ENCODE results near the gene FNDC4. TPM values are rescaled to one million over a fixed set of nuclear protein-coding genes. Genes with fewer than 3 reads are reported as not detected.

Gene FNDC4
- total RNA-seq, 2 experiments from 2014 or later, result not detected

GRCh38 chr2:27509326-27509725 lies 14.3 kb upstream of the FNDC4 start:
- Mint-ChIP-seq H3K36me3 (ENCODE audit: low read depth) (no peaks in the 10 kb centered on the region), H3K27ac (no peak overlapping the region), H3K4me1 (no peaks in the 10 kb centered on the region), H3K4me3 (no peak overlapping the region), H3K9me3 (ENCODE audit: low read depth) (no peaks in the 10 kb centered on the region), H3K27me3 (peaks cover 2% of the 10 kb centered on the region)
- intact Hi-C loops (cut with DNase I, micrococcal nuclease), result no loop called here
- ATAC-seq, result no peak
- POLR2A ChIA-PET, result no interaction called here
- CTCF ChIA-PET, result interaction anchor here (0.6 kb wide), 1 partner anchor 28 kb away, joined by 3 read pairs; no protein-coding TSS in a partner anchor
- no peak for DNase-seq

- H3K27ac Mint-ChIP-seq, result no peak overlapping the region
- ATAC-seq (no peak), DNase-seq (no peak)
- no peaks in the 10 kb centered on the region for H3K27me3 Mint-ChIP-seq
- no peak overlapping the region for H3K4me3 Mint-ChIP-seq
- H3K4me1 Mint-ChIP-seq, result no peaks in the 10 kb centered on the region
- intact Hi-C loops (cut with DNase I, micrococcal nuclease), result no loop called here
- H3K36me3 Mint-ChIP-seq (ENCODE audit: low read depth), result no peaks in the 10 kb centered on the region
- CTCF ChIA-PET, result interaction anchor here (0.6 to 1.4 kb wide), 2 partner anchors 8 to 176 kb away, joined by 3 to 4 read pairs; no protein-coding TSS in a partner anchor
- no peaks in the 10 kb centered on the region for H3K9me3 Mint-ChIP-seq (ENCODE audit: low read depth)
- POLR2A ChIA-PET, result no interaction called here
These were observed 12.3 kb upstream of the FNDC4 start for GRCh38 chr2:27507293-27507692.

- Mint-ChIP-seq H3K4me3 (no peak overlapping the region), H3K4me1 (no peaks in the 10 kb centered on the region), H3K9me3 (ENCODE audit: low read depth) (no peaks in the 10 kb centered on the region), H3K27ac (no peak overlapping the region), H3K27me3 (no peaks in the 10 kb centered on the region), H3K36me3 (ENCODE audit: low read depth) (no peaks in the 10 kb centered on the region)
- intact Hi-C loops (cut with DNase I, micrococcal nuclease), result no loop called here
- POLR2A ChIA-PET, result no interaction called here
- ATAC-seq (no peak), DNase-seq (no peak)
- CTCF ChIA-PET, result interaction anchor here (0.6 to 1.4 kb wide), 2 partner anchors 9 to 177 kb away, joined by 3 to 4 read pairs; no protein-coding TSS in a partner anchor
These were observed 11.6 kb upstream of the FNDC4 start for GRCh38 chr2:27506587-27506986.

GRCh38 chr2:27502142-27502541 lies 7.1 kb upstream of the FNDC4 start:
- DNase-seq, result no peak
- Mint-ChIP-seq H3K36me3 (ENCODE audit: low read depth) (no peaks in the 10 kb centered on the region), H3K9me3 (ENCODE audit: low read depth) (no peaks in the 10 kb centered on the region), H3K4me3 (no peak overlapping the region), H3K27me3 (peaks cover 11% of the 10 kb centered on the region), H3K27ac (no peak overlapping the region), H3K4me1 (no peaks in the 10 kb centered on the region)
- ATAC-seq, result no peak
- intact Hi-C loops (cut with DNase I, micrococcal nuclease), result no loop called here
- POLR2A ChIA-PET, result no interaction called here
- CTCF ChIA-PET, result interaction anchor here (0.6 to 0.7 kb wide), 2 partner anchors 15 to 24 kb away, joined by 3 to 4 read pairs; no protein-coding TSS in a partner anchor

GRCh38 chr2:27501042-27501441 lies 6.0 kb upstream of the FNDC4 start:
- intact Hi-C loops (cut with DNase I, micrococcal nuclease), result no loop called here
- DNase-seq (no peak), ATAC-seq (no peak)
- ChIA-PET POLR2A (no interaction called here), CTCF (interaction anchor here (0.6 kb wide), 2 partner anchors 58 to 180 kb away, joined by 3 read pairs; no protein-coding TSS in a partner anchor)
- H3K9me3 Mint-ChIP-seq (ENCODE audit: low read depth), result no peaks in the 10 kb centered on the region
- peaks cover 19% of the 10 kb centered on the region for H3K27me3 Mint-ChIP-seq
- no peaks in the 10 kb centered on the region for H3K4me1 Mint-ChIP-seq
- H3K4me3 Mint-ChIP-seq, result no peak overlapping the region
- no peak overlapping the region for H3K27ac Mint-ChIP-seq
- H3K36me3 Mint-ChIP-seq (ENCODE audit: low read depth), result no peaks in the 10 kb centered on the region

GRCh38 chr2:27498975-27499374 lies 4.0 kb upstream of the FNDC4 start:
- CTCF ChIA-PET, result no interaction called here
- Mint-ChIP-seq H3K27ac (no peak overlapping the region), H3K9me3 (ENCODE audit: low read depth) (no peaks in the 10 kb centered on the region), H3K36me3 (ENCODE audit: low read depth) (no peaks in the 10 kb centered on the region), H3K27me3 (peaks cover 31% of the 10 kb centered on the region), H3K4me1 (peaks cover 6% of the 10 kb centered on the region), H3K4me3 (no peak overlapping the region)
- POLR2A ChIA-PET, result no interaction called here
- DNase-seq, result no peak
- no peak for ATAC-seq
- intact Hi-C loops (cut with DNase I, micrococcal nuclease), result no loop called here

- no peak overlapping the region for H3K4me3 Mint-ChIP-seq
- peaks cover 38% of the 10 kb centered on the region for H3K27me3 Mint-ChIP-seq
- DNase-seq, result no peak
- no peak for ATAC-seq
- no peak overlapping the region for H3K27ac Mint-ChIP-seq
- H3K9me3 Mint-ChIP-seq (ENCODE audit: low read depth), result no peaks in the 10 kb centered on the region
- intact Hi-C loops (cut with DNase I, micrococcal nuclease), result no loop called here
- no peaks in the 10 kb centered on the region for H3K36me3 Mint-ChIP-seq (ENCODE audit: low read depth)
- peaks cover 6% of the 10 kb centered on the region for H3K4me1 Mint-ChIP-seq
- ChIA-PET POLR2A (no interaction called here), CTCF (no interaction called here)
These were observed 2.3 kb upstream of the FNDC4 start for GRCh38 chr2:27497288-27497627.

- ChIA-PET CTCF (no interaction called here), POLR2A (no interaction called here)
- intact Hi-C loops (cut with DNase I, micrococcal nuclease), result no loop called here
- Mint-ChIP-seq H3K4me1 (peaks cover 6% of the 10 kb centered on the region), H3K36me3 (ENCODE audit: low read depth) (no peaks in the 10 kb centered on the region), H3K27me3 (peaks cover 38% of the 10 kb centered on the region), H3K9me3 (ENCODE audit: low read depth) (no peaks in the 10 kb centered on the region), H3K4me3 (peak within 1 kb of the TSS; percentile 53), H3K27ac (no peak within 1 kb of the TSS)
- ATAC-seq (no peak), DNase-seq (no peak)
These were observed 1.6 kb upstream of the FNDC4 start, which contains the start of gene GCKR for GRCh38 chr2:27496357-27497287. Gene GCKR, plus strand, starts transcription at chr2:27496839. Its CDS starts 66 bp downstream, at chr2:27496905.

GRCh38 chr2:27495840-27496356 lies 898 bp upstream of the FNDC4 start:
- Mint-ChIP-seq H3K27ac (no peak overlapping the region), H3K9me3 (ENCODE audit: low read depth) (no peaks in the 10 kb centered on the region), H3K4me1 (peaks cover 10% of the 10 kb centered on the region), H3K4me3 (peak overlapping the region; percentile 53), H3K27me3 (peaks cover 38% of the 10 kb centered on the region), H3K36me3 (ENCODE audit: low read depth) (no peaks in the 10 kb centered on the region)
- POLR2A ChIA-PET, result no interaction called here
- intact Hi-C loops (cut with DNase I, micrococcal nuclease), result no loop called here
- ATAC-seq, result no peak
- no peak for DNase-seq
- CTCF ChIA-PET, result interaction anchor here (0.5 kb wide), 1 partner anchor 72 kb away, joined by 4 read pairs; no protein-coding TSS in a partner anchor

GRCh38 chr2:27494284-27494943 lies 586 bp downstream of the FNDC4 start:
- Mint-ChIP-seq H3K27me3 (peaks cover 38% of the 10 kb centered on the region), H3K4me1 (peaks cover 22% of the 10 kb centered on the region), H3K27ac (no peak overlapping the region), H3K36me3 (ENCODE audit: low read depth) (no peaks in the 10 kb centered on the region), H3K4me3 (peak overlapping the region; percentile 36), H3K9me3 (ENCODE audit: low read depth) (no peaks in the 10 kb centered on the region)
- ChIA-PET CTCF (interaction anchor here (0.6 kb wide), 1 partner anchor 135 kb away, joined by 3 read pairs; the partner anchor contains the start of genes CCDC121 and GPN1), POLR2A (no interaction called here)
- DNase-seq, result peak; percentile 13
- intact Hi-C loops (cut with DNase I, micrococcal nuclease), result no loop called here
- ATAC-seq, result no peak

- Mint-ChIP-seq H3K27me3 (peaks cover 35% of the 10 kb centered on the region), H3K27ac (no peak overlapping the region), H3K4me1 (peaks cover 26% of the 10 kb centered on the region), H3K36me3 (ENCODE audit: low read depth) (no peaks in the 10 kb centered on the region), H3K4me3 (peak overlapping the region; percentile 36), H3K9me3 (ENCODE audit: low read depth) (no peaks in the 10 kb centered on the region)
- intact Hi-C loops (cut with DNase I, micrococcal nuclease), result no loop called here
- DNase-seq (no peak), ATAC-seq (no peak)
- CTCF ChIA-PET, result no interaction called here
- POLR2A ChIA-PET, result no interaction called here
These were observed 1.1 kb downstream of the FNDC4 start for GRCh38 chr2:27493948-27494283.
